ENCODE results near the gene MAFG.

Gene MAFG

DNA sequence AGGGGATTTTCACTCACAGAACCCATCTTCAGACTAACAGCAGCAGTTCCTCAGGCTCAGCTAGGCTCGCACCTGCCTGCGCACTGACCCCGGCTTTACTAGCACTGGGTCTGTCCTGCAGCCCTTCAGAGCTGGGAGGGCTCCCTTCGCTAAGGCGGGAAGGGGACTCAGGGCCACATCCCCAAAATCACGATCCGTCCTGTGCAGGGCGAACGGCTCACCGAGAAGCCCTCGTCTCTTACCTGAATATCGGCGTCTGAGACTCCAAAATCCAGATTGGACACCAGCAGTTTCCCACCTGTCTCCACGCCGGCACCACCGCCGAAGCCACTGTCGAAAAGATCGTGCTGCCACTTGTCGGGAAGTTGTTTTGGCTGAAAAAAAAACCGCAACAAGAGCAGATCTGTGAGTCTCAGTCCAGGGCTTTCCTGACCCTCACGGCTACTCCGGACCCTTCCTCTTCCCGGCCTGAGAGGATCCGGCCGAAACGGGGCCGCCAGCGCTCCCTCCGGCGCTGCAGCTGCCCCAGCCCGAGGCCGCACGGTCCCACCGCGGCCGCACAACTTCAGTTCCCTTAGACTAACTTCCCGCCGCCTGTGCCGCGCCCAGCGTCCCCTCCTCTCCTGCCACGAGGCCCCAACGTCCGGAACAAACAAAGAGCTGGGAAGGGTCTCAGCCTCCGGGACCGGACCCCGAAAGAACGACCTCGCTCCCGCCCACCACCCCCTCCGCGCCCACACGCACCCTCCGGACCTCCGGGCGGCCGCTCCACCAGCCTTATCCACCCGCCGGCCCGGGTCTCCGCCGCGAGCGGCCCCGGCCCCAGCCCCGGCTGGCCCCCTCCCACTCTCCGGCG, 36.9 kb downstream of the MAFG start:
- no peak for DNase-seq

DNA sequence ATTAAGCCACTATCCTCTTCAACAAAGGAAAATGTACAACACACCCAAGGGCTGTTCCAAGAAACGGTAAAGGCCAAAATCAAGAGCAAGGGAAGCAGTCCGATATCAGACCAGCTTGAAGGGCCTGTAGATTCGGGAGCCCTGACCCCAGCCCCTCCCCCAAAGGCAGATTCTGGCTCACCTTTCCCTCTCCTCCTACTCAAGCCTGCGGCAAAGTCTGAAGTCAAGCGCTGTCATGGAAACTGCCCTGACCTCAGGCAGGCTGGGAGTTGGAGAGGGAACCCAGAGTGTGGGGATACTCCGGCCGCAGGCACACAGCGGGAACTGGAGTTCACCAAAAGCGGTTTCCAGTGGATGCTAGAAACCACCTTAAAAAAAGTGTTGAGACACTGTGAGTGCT, 37.9 kb downstream of the MAFG start:
- DNase-seq: no peak

- DNase-seq: no peak
Observed at GRCh38 chr17:81888988-81889595, 38.4 kb downstream of the MAFG start.

- DNase-seq: no peak
Observed at GRCh38 chr17:81888105-81888987, 39.2 kb downstream of the MAFG start.

GRCh38 chr17:81885869-81886548, 41.5 kb downstream of the MAFG start:
- DNase-seq: no peak

DNA sequence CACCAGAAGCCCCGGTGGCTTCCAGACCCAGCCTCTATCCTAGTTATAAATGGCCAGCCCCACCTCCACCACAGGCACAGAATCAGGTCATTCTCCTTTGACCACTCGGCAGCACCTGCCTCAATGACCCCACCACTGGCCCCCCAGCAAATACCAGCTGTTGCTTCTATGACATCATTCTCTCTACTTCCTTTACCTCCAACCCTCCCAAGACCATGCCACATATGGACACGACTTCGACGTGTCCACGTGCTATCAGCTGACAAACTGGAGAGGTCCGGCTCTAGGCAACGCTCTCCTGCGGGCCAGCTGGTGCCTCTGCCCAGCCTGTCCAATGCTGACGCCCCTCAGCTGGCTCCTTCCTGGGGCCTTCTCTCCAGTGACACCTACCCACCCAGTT, 42.1 kb downstream of the MAFG start:
- no peak for DNase-seq

DNA sequence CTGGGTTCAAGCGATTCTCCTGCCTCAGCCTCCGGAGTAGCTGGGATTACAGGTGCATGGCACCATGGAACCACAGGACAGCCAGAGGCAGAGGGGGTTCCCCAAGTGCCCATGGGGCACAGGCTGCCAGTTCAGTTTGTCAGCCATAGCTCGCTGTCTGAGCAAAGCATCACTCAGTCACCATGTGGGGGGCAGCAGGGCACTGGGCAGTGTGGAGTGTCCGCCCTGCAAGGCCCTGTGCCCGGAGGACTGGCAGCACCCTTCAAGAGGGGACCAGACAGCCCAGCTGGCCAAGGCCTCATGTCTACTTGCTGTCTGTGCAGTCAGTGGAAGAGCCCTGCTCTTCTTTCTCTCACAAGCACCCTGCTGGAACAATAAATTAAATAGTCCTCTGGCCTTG, 42.6 kb downstream of the MAFG start:
- no peak for DNase-seq

DNA sequence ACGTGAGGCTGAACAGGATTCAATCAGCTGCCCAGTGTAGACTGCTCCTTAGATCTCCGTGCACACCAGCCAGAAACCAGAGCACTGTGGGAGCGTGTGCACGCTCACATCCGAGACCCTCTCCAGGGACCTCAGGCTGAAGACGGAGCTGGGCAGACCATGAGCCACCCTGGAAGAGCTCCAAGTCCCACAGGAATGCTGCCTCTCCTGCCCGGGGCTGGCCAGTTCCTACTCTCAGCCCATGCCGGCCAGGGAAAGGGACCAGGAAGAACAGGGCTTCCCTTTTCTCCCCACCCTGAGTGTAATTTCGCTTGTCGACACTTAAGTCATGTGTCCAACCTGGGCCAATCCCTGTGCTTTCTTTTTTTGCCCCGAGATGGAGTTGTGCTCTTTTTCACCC, 43.0 kb downstream of the MAFG start:
- DNase-seq: no peak

DNA sequence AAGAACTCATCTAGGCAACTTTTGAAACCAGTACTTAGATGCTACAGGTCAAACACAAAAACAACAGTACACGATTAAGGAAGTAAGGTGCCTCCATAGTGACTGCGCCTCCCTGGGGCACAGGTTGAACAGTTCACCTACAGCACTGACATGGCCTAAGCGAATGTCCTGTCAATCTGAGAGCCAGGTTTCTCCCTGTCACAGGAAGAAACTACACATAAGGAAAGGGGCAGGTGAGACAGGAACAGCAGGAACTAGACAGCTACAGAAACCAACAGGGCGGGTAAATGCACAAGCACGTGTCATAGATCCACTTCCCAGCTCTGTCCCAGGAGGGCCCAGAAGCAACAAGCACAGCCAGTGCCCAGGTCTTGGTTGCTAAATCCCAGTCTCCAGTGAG, 48.4 kb downstream of the MAFG start:
- DNase-seq: no peak

GRCh38 chr17:81878294-81878693, 49.2 kb downstream of the MAFG start:
- DNase-seq: no peak

GRCh38 chr17:81877569-81877968, 50.0 kb downstream of the MAFG start:
- DNase-seq: no peak

GRCh38 chr17:81871387-81872230, 55.9 kb downstream of the MAFG start:
- DNase-seq: peak; percentile 70 to 83

GRCh38 chr17:81870981-81871386, 56.6 kb downstream of the MAFG start, which contains the start of gene ARHGDIA:
ARHGDIA (minus strand) TSS chr17:81871337; CDS start chr17:81869930, 1,407 bp downstream.
- DNase-seq: no peak

- no peak for DNase-seq
Observed at GRCh38 chr17:81870131-81870980, 57.2 kb downstream of the MAFG start.

GRCh38 chr17:81869221-81870130, 58.1 kb downstream of the MAFG start:
- no peak for DNase-seq

DNA sequence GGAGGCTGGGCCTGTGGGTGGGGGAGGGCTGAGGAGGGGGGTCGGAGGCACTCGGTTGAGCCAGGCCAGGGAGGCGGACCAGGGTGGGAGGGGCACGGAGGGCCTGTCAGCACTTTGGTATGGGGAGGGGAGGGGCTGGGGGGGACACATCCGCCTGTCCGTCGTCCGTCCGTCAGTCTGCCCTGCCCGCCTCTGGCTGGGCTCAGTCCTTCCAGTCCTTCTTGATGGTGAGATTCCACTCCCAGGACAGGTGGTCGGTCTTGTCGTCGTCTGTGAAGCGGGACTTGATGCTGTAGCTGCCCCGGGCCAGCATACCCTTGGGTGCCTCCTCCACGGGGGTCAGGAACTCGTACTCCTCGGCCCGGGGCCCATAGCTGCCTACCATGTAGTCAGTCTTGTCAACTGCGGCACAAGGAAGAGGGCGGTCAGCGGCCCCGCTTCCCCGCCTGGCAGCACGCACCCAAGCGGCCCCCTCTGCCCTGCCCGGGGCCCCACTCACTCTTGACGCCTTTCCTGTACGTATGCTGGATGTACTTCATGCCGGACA, 58.8 kb downstream of the MAFG start:
- DNase-seq: no peak

Measured in NCI-H187 (cell line).